ENCODE data around the gene ZYX. TPM values are rescaled to one million over a fixed set of nuclear protein-coding genes. Genes with fewer than 3 reads are reported as not detected.

Gene ZYX, protein sequence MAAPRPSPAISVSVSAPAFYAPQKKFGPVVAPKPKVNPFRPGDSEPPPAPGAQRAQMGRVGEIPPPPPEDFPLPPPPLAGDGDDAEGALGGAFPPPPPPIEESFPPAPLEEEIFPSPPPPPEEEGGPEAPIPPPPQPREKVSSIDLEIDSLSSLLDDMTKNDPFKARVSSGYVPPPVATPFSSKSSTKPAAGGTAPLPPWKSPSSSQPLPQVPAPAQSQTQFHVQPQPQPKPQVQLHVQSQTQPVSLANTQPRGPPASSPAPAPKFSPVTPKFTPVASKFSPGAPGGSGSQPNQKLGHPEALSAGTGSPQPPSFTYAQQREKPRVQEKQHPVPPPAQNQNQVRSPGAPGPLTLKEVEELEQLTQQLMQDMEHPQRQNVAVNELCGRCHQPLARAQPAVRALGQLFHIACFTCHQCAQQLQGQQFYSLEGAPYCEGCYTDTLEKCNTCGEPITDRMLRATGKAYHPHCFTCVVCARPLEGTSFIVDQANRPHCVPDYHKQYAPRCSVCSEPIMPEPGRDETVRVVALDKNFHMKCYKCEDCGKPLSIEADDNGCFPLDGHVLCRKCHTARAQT
- 100 to 1,000 TPM; 160 to 169 TPM for total RNA-seq

DNA sequence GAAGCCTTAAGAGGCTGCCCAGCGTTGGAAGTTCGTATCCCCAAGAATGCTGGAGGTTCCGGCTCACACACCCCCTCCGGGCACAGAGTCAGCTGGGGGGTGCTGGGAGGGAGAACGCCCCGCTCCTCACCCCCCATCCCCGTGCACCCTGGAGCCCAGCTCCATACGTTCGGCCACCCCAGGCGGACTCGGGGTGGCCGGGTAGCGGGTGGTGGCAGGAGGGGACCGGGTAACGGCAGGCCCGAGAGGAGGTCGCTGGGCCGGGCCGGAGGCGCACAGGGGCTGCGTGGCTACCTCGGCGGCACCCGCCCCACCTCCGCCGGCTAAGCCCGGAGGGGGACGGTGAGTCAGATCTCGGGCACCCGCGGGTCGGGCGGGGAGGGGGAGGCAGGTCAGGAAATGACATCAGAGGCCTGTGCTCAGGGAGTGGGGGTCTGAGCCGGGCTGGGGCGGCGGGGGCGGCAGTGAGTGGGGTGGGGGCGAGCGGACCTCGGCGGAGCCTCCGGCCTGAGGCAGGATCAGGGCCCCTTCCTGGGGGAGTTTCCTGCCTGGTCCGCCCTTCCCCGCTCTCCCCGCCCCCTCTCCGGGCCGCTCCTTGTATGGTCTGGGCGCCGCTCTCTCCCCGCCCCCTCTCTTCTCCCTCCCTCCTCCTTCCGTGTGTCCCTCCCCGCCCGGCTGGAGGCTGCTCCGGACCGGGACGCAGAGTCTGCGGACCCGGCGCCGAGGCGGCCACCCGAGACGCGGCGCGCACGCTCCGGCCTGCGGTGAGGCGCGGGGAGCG is at the start of gene ZYX:
TSS of gene ZYX (plus strand) at position 700 of the 781 bp plus-strand sequence. CDS start 227 bp downstream, outside the sequence.

DNA sequence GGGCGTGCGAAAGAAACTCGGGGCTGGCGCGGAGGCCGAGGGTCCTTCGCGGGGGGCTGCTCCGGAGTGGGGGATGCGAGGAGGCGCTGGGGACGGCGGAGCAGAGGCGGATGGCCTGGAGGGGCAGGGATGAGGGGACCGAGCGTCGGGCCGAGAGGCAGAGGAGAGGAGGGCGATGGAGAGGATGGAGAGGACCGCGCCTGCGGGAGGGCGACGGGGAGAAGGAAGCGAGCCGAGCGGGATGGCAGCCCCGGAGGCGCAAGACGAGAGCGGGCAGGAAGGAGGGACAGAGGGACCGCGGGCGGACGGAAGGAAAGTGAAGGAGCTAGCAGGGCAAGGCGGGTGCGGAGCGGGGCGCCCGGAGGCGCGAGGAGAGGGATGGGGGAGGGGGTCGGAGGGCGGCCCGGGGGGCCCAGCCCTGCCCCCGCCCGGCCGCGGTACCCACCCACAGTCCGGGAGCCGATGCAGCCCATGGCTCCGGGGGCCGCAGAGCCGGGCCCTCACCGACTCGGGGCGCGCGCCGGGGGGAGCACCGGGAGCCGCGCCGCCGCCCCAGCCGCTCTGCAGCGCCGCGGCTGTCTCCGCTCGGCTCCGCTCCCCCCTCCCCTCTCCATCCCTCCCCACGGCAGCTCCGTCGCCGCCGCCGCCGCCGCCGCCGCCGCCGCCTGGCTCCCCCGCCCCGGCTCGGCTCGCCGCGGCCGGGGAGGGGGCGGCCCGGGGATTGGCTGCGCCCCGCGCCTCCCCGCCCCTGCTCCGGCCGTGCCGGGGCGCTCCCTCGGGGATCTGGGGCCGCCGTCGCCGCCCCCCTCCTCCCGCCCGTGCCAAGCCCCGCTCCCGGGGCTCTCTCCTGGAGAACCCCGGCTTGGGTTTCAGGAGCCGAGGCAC is 18.8 kb upstream of the ZYX start, which contains the start of gene FAM131B:
TSS of gene FAM131B (minus strand) at position 583 of the 885 bp plus-strand sequence. CDS start at position 473, 110 bp downstream.

DNA sequence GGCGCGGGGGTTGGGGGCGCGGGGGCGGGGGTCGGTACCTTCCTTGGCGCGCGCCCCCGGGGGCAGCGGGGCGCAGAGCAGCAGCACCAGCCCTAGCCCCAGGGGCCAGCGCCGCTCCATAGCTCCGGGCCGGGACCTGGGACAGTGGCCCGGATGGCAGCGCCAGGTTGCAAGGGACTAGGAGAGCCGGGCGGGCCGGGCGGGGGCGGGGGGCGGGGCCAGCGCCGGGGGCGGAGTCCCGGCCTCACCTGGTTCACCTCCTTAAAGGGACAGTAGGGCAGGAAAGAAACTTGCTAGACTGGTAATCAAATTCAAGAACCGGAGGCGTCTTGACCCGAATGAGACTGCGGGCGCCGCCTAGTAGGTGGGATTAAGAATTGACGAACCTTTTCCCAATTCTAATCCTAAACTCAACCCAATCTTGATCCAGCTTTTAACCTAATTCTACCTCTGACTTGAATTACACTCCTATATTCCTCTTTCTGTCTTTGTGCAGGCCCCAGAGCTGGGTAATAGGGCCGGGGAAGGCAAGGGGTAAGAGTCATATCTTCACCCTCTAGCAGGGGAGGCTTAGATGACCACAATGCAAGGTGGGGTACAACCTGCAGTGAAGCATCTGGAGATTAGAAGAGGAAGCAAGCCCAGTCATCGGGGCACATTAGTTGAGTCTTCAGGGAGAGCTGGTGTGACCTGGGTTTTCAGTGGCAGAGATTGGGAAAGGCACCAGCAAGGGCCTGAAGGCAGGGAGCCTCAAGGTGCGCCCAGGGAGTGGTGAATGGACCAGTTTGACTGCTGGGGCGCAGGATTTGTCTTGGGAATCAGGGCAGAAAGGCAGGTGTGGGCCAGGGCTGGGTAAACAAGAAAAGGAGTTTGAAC is 27.8 kb downstream of the ZYX start, which contains the start of gene EPHA1:
TSS of gene EPHA1 (minus strand) at position 171 of the 876 bp plus-strand sequence. CDS start at position 120, 51 bp downstream.

Small RNAs within 50 kb of the gene (microRNA-seq; reads per million reads assigned to microRNA genes)
- not detected for gene MIR6892 (ENCODE audit: borderline microRNAs expressed, borderline replicate concordance)

Other genes with a start within 250 kb of the ZYX start
- not detected for gene PIP, start 249.3 kb upstream of the ZYX start, total RNA-seq
- not detected for gene TAS2R39, start 197.9 kb upstream of the ZYX start, total RNA-seq
- gene TAS2R40, start 159.3 kb upstream of the ZYX start, total RNA-seq, result not detected
- 100 to 1,000 TPM; 386 to 387 TPM for gene GSTK1, start 117.9 kb upstream of the ZYX start, total RNA-seq
- 1 to 10 TPM in 1 of 2 experiments, under 1 TPM in 1; 0.71 to 1.6 TPM for gene TMEM139, start 96.4 kb upstream of the ZYX start, total RNA-seq
- 100 to 1,000 TPM; 118 to 119 TPM for gene CASP2, start 93.0 kb upstream of the ZYX start, total RNA-seq
- gene CLCN1, start 65.2 kb upstream of the ZYX start, total RNA-seq, result not detected
- under 1 TPM; 0.48 to 0.55 TPM for gene FAM131B, start 18.6 kb upstream of the ZYX start, total RNA-seq
- 10 to 100 TPM; 13.4 to 15.8 TPM for gene EPHA1, start 27.5 kb downstream of the ZYX start, total RNA-seq
- gene TAS2R60, start 62.1 kb downstream of the ZYX start, total RNA-seq, result under 1 TPM in 1 of 2 experiments, not detected in 1; 0.23 TPM
- not detected for gene TAS2R41, start 96.5 kb downstream of the ZYX start, total RNA-seq
- gene CTAGE15, start 190.5 kb downstream of the ZYX start, total RNA-seq, result not detected
- gene TCAF2, start 239.6 kb downstream of the ZYX start, total RNA-seq, result 10 to 100 TPM; 25.7 to 26.8 TPM

All from activated naive CD4-positive, alpha-beta T cell treated with anti-CD3 and anti-CD28 coated beads, Interleukin-2, amount 10 ng/mL, durations not matched to agents 5 hours and 36 hours (primary cell).